Subcutaneous preadipocyte (primary cell): Measurements from ENCODE around the gene DNAH14. TPM values are rescaled to one million over a fixed set of nuclear protein-coding genes. Genes with fewer than 3 reads are reported as not detected.

ENCODE experiments used
- total RNA-seq: library from RNA; depleted of rRNA; stranded (reverse); fragments of >200 nt; gene quantifications from 2 replicates; pipeline ENCODE4 v1.2.3, GENCODE V29; 2012

DNAH14 gene
- total RNA-seq = 12.1 and 17.6 TPM in 2 replicates

DNA sequence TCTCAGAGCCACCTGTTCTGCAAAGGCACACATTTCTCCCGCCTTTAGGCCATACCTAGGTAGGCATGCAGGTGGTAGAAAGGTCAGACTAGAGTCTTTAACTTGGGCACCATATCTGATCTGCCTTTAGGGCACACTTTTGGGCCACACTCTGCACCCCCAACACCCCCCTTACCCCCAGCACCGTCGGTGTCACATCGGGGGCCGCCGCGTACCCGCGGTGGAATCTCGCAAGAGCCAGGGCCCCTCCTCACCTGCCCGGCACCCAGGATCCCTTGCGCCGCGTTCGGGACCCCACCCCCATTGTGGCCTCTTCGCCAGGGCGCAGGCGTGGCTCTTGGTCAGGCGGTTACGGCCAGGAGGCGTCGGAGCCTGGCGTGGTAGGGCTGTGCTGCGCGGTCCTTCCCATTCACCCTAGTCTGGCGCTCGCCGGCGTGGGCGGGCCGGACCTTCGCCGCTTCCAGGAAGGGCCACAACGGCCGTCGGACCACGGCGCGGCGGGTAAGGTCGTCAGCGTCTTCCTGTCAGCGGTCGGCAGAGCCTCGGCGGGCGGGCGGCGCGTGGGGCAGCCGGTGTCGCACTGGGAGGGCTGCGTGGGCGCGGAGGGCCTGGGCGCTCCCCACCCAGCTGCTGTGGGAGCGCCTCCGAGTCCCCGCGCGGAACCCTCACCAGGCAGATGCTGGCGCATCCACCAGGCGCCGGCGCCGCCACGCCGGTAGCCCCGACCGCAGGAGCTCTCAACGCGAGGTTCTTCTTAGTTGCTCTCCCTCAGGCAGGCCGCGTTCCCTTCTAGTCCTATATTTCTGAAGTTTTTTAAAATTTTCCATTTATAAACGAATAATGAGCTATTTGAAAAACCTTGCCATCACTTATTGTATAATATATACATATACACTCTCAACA, at the start of gene DNAH14:
DNAH14 (plus strand) TSS at position 341 of the 903 bp plus-strand sequence. CDS start 23,028 bp downstream, outside the sequence.

DNA sequence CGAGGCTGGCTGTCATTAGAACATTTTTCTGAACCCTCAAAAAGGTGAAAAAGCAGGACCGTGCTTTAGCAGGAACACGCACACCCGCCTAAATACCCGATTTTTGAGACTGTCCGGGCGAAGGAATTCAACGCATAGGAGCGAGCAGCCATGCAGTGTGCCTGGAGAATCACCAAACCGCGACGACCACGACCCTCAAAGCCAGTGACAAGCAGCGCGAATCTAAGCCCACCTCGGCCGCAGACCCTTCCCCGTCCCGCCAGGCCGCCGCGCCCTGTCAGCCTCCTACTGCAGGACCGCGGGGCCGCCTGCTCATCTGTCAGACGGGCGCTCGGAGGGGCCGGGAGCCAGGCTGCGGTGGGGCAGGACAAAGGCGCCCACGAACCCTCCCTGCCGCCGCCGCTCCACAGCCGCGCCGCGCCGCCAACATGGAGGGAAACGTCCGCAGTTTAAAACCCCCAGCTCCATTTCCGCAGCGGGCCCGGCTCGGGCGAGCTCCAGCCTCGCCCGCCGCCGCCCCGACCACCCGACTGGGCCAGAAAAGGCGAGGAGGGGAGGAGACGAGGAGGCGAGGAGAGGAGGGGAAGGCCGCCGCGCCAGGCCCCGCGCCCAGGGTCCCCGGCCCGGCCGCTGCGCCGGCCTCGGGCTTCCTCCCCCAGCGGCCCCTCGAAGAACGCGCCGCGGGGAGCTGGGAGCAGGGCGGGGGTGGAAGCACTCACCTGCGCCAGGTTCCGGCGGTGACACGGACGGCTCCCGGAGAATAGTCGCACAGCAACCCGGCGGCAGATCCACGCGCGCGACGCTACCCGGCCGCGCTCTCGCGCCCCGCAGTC, 498.0 kb downstream of the DNAH14 start, which contains the start of gene LBR:
LBR (minus strand) TSS at position 804 of the 833 bp plus-strand sequence. CDS start 3,963 bp downstream, outside the sequence.

